Testis (tissue), 2 donors: ENCODE measurements around the gene NAV1.

Experiments
- POLR2A ChIP-seq: fragments of 450-650 bp; IDR thresholded peaks from one replicate; pipeline ENCODE4 v1.6.1; 2017; ENCODE audit warnings: antibody characterized with exemption, mild to moderate bottlenecking, moderate library complexity
- TF ChIP-seq, protein P1 (sequence below), 3 experiments: fragments of 450-650 bp in 2 of 3; fragments of 200-600 bp in 1 of 3; sonication (generic) in 1 of 3; IDR thresholded peaks; one replicate each; pipeline ENCODE4 v1.5.1; 2016 to 2019; ENCODE audit warnings: antibody characterized with exemption in 3 of 3, mild to moderate bottlenecking in 2 of 3, moderate library complexity in 1 of 3

DNA sequence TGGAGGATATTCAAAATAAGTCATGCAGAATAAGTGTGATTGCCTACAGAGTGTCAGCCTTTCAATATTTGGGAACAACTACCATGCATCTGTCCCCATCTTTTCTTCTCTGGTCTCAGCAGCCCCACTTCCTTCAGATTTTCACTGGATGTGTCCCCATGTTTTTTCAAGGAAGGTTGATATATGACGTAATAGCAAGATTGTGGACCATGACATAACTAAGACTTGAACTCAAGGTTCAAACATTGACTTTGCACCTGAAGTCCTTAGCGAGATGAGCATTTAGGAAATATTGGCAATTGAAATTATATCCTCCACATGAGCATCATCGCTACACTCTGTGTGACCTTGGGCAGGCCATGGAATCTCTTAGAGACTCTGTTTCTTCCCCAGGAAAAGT is 5.8 kb downstream of the NAV1 start:
- TF ChIP-seq, protein P1, sequence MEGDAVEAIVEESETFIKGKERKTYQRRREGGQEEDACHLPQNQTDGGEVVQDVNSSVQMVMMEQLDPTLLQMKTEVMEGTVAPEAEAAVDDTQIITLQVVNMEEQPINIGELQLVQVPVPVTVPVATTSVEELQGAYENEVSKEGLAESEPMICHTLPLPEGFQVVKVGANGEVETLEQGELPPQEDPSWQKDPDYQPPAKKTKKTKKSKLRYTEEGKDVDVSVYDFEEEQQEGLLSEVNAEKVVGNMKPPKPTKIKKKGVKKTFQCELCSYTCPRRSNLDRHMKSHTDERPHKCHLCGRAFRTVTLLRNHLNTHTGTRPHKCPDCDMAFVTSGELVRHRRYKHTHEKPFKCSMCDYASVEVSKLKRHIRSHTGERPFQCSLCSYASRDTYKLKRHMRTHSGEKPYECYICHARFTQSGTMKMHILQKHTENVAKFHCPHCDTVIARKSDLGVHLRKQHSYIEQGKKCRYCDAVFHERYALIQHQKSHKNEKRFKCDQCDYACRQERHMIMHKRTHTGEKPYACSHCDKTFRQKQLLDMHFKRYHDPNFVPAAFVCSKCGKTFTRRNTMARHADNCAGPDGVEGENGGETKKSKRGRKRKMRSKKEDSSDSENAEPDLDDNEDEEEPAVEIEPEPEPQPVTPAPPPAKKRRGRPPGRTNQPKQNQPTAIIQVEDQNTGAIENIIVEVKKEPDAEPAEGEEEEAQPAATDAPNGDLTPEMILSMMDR (IDR thresholded peaks at IDR 0.05): no peak
- TF ChIP-seq POLR2A: no peak
